NT2/D1 (cell line): ENCODE results near the gene SLC6A11.

Experiments used
- SUZ12 ChIP-seq: IDR thresholded peaks from 2 replicates; pipeline ENCODE4 v1.6.1; 2011; ENCODE audit not compliant: insufficient read length, insufficient read depth; ENCODE audit errors: extremely low read depth
- ZNF274 ChIP-seq: IDR thresholded peaks from 2 replicates; pipeline ENCODE4 v1.6.1; 2011; ENCODE audit warnings: mild to moderate bottlenecking, low read depth, low read length

GRCh38 chr3:10926811-10927521, 110.9 kb downstream of the SLC6A11 start:
- no peak for TF ChIP-seq ZNF274
- TF ChIP-seq SUZ12: no peak
